A549 (cell line): ENCODE results near the gene GAL3ST2.

ENCODE experiments used
- CTCF ChIP-seq: fragments of >200 bp; sonication (Bioruptor Twin); formaldehyde crosslinking; IDR thresholded peaks from 3 replicates; pipeline ENCODE4 v1.5.1; 2016
- MAX ChIP-seq: IDR thresholded peaks from 2 replicates; pipeline ENCODE4 v1.6.1; 2012
- PHF8 ChIP-seq: fragments of 200-600 bp; sonication (generic); IDR thresholded peaks from 2 replicates; pipeline ENCODE4 v1.6.1; 2016; ENCODE audit warnings: low read depth, mild to moderate bottlenecking, antibody characterized with exemption, moderate library complexity, borderline replicate concordance
- REST ChIP-seq: fragments of 200-600 bp; sonication (generic); IDR thresholded peaks from 2 replicates; pipeline ENCODE4 v1.6.1; 2016; ENCODE audit warnings: antibody characterized with exemption, mild to moderate bottlenecking, moderate library complexity

GRCh38 chr2:241754042-241754441, 22.6 kb upstream of the GAL3ST2 start:
- TF ChIP-seq PHF8, result no peak
- no peak for TF ChIP-seq MAX
- TF ChIP-seq REST, result no peak
- no peak for TF ChIP-seq CTCF
